Keratinocyte (primary cell): ENCODE measurements around the gene GLOD5.

Experiments used
- EZH2 ChIP-seq: IDR thresholded peaks from one replicate; pipeline ENCODE4 v1.6.1; 2012; ENCODE audit warnings: inconsistent platforms, mild to moderate bottlenecking, low read length, moderate library complexity
- TF ChIP-seq, protein P1 (sequence below), 3 experiments: IDR thresholded peaks in 1 of 3; conservative IDR thresholded peaks in 1 of 3; optimal IDR thresholded peaks in 1 of 3; 2 replicates in 2 of 3; 3 replicates in 1 of 3; pipeline versions ENCODE3 to v1.5.1; 2011; ENCODE audit warnings: low read length in 3 of 3, mild to moderate bottlenecking in 3 of 3, moderate library complexity in 2 of 3, control low read depth in 1 of 3, inconsistent platforms in 1 of 3; ENCODE audit not compliant: insufficient read depth in 2 of 3; ENCODE audit errors: extremely low read depth in 1 of 3

DNA sequence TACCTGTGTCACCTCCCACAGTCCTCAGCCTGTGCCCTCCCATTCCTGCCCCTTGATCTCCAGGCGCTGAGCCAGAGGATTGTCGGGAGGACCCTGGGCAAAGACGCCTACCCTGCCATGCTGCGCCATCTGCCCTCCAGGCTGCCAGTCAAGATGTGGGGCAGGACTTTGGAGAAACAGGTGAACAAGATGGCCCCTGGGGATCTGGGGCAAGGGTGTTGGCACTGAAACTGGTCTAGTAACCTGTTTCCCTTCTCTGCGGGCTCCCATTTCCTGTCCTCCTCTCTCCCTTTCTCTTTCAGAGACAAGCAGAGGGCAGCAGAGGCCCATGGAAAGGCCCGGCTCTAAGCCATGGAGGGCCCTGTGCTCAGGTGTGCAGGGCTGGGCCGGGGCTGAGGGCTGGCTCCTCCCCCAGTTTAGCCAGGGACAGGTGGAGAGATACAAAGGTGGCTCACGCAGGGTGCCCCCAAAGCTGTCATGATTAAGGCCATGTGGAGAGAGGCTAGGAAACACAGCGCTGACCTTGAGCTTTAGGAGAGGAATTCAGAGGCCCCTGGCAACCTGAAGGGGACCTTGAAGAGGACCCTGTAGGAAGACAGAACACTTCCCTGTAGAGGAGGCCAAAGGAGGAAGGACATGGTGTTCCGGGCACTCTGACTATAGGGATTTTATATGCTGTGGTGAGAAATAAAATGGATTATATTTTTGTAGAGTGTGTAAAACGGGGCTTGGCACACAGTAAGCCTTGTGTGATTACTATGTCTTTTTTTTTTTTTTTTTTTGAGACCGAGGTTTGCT, at the start of gene GLOD5:
- TF ChIP-seq, protein P1, sequence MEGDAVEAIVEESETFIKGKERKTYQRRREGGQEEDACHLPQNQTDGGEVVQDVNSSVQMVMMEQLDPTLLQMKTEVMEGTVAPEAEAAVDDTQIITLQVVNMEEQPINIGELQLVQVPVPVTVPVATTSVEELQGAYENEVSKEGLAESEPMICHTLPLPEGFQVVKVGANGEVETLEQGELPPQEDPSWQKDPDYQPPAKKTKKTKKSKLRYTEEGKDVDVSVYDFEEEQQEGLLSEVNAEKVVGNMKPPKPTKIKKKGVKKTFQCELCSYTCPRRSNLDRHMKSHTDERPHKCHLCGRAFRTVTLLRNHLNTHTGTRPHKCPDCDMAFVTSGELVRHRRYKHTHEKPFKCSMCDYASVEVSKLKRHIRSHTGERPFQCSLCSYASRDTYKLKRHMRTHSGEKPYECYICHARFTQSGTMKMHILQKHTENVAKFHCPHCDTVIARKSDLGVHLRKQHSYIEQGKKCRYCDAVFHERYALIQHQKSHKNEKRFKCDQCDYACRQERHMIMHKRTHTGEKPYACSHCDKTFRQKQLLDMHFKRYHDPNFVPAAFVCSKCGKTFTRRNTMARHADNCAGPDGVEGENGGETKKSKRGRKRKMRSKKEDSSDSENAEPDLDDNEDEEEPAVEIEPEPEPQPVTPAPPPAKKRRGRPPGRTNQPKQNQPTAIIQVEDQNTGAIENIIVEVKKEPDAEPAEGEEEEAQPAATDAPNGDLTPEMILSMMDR (optimal IDR thresholded peaks at IDR 0.05 in 1 of 3, IDR thresholded peaks at IDR 0.05 in 1 of 3, conservative IDR thresholded peaks at IDR 0.05 in 1 of 3; ENCODE audit: extremely low read depth in 1 of 3, insufficient read depth in 2 of 3, low read length in 3 of 3): peak; percentile 39 to 57 (median 56)
- TF ChIP-seq EZH2: no peak
